HS-5 (cell line): Measurements from ENCODE around the gene CCDC116.
"Not testable (repeated sequence)": the region's sequence is repeated elsewhere in the genome, so short reads cannot be mapped to it uniquely, and the experiment has no call there.

Experiments
- DNase-seq: peaks from one replicate; pipeline ENCODE4 v3.0.0-alpha.2; 2012; ENCODE audit warnings: low read depth

Gene CCDC116

GRCh38 chr22:21632237-21632895 is at the start of gene CCDC116:
Gene CCDC116, plus strand, starts transcription at chr22:21632760. Its CDS starts 422 bp downstream, at chr22:21633182.
- no peak for DNase-seq

- DNase-seq: no peak
Observed at GRCh38 chr22:21582801-21583740, 49.5 kb upstream of the CCDC116 start.

GRCh38 chr22:21585389-21585788 is 47.2 kb upstream of the CCDC116 start:
- no peak for DNase-seq

- DNase-seq: no peak
Observed at GRCh38 chr22:21587803-21588611, 44.6 kb upstream of the CCDC116 start.

- DNase-seq: no peak
Observed at GRCh38 chr22:21589396-21589795, 43.2 kb upstream of the CCDC116 start.

- no peak for DNase-seq
Observed at GRCh38 chr22:21590809-21591641, 41.5 kb upstream of the CCDC116 start.

GRCh38 chr22:21591695-21592094 is 40.9 kb upstream of the CCDC116 start:
- no peak for DNase-seq

- DNase-seq: no peak
Observed at GRCh38 chr22:21592422-21592821, 40.1 kb upstream of the CCDC116 start.

GRCh38 chr22:21593406-21594232 is 38.9 kb upstream of the CCDC116 start:
- DNase-seq: no peak

- no peak for DNase-seq
Observed at GRCh38 chr22:21594865-21595452, 37.6 kb upstream of the CCDC116 start.

GRCh38 chr22:21596356-21597135 is 36.0 kb upstream of the CCDC116 start:
- DNase-seq: not testable (repeated sequence)

GRCh38 chr22:21598302-21598701 is 34.3 kb upstream of the CCDC116 start:
- DNase-seq: no peak

GRCh38 chr22:21599053-21599893 is 33.3 kb upstream of the CCDC116 start:
- DNase-seq: no peak

GRCh38 chr22:21602579-21602978 is 30.0 kb upstream of the CCDC116 start:
- no peak for DNase-seq

GRCh38 chr22:21603973-21604372 is 28.6 kb upstream of the CCDC116 start:
- DNase-seq: no peak

- DNase-seq: no peak
Observed at GRCh38 chr22:21605887-21606564, 26.5 kb upstream of the CCDC116 start.

- no peak for DNase-seq
Observed at GRCh38 chr22:21606775-21607174, 25.8 kb upstream of the CCDC116 start.
